BE2C (cell line): Measurements from ENCODE around the gene LTBP1.

Source experiments
- DNase-seq: peaks from one replicate; pipeline ENCODE4 v3.0.0-alpha.2; 2020
- H3K27me3 ChIP-seq: fragments of 250-450 bp; sonication (Bioruptor Pico); 2 replicates; pipeline ENCODE4 v1.5.1; 2020; ENCODE audit warnings: mild to moderate bottlenecking
- H3K36me3 ChIP-seq: fragments of 250-450 bp; sonication (Bioruptor Pico); 2 replicates; pipeline ENCODE4 v1.5.1; 2020; ENCODE audit warnings: mild to moderate bottlenecking
- H3K4me1 ChIP-seq: fragments of 250-450 bp; sonication (Bioruptor Pico); 2 replicates; pipeline ENCODE4 v1.5.1; 2020
- H3K4me3 ChIP-seq: 2 replicates; pipeline ENCODE4 v1.5.1; 2011; ENCODE audit warnings: low read depth, low read length
- H3K9me3 ChIP-seq: fragments of 250-450 bp; sonication (Bioruptor Pico); 2 replicates; pipeline ENCODE4 v1.5.1; 2020
- CTCF ChIP-seq: IDR thresholded peaks from 2 replicates; pipeline ENCODE4 v1.5.1; 2012; ENCODE audit warnings: mild to moderate bottlenecking, low read depth, low read length

LTBP1 gene

GRCh38 chr2:33272001-33272400 lies 325.2 kb downstream of the LTBP1 start:
- H3K4me1 ChIP-seq: no peaks in the 10 kb centered on the region
- DNase-seq: no peak
- no peaks in the 10 kb centered on the region for H3K9me3 ChIP-seq
- TF ChIP-seq CTCF: no peak
- H3K27me3 ChIP-seq: peaks cover 3% of the 10 kb centered on the region; the same call in 1 of the 2 replicates
- H3K4me3 ChIP-seq: no peak overlapping the region
- H3K36me3 ChIP-seq: no peaks in the 10 kb centered on the region

- TF ChIP-seq CTCF: no peak
- Histone ChIP-seq H3K36me3 (no peaks in the 10 kb centered on the region), H3K4me3 (no peak overlapping the region), H3K27me3 (peaks cover 3% of the 10 kb centered on the region; the same call in 1 of the 2 replicates), H3K9me3 (no peaks in the 10 kb centered on the region), H3K4me1 (no peaks in the 10 kb centered on the region)
- DNase-seq: no peak
Measured at GRCh38 chr2:33273479-33273878, 326.7 kb downstream of the LTBP1 start.

- H3K4me1 ChIP-seq: no peaks in the 10 kb centered on the region
- DNase-seq: no peak
- H3K27me3 ChIP-seq: peaks cover 3% of the 10 kb centered on the region; the same call in 1 of the 2 replicates
- no peak overlapping the region for H3K4me3 ChIP-seq
- TF ChIP-seq CTCF: no peak
- H3K36me3 ChIP-seq: no peaks in the 10 kb centered on the region
- H3K9me3 ChIP-seq: no peaks in the 10 kb centered on the region
Measured at GRCh38 chr2:33274524-33274923, 327.8 kb downstream of the LTBP1 start.

GRCh38 chr2:33275689-33276444 lies 329.1 kb downstream of the LTBP1 start:
- no peak for TF ChIP-seq CTCF
- H3K27me3 ChIP-seq: peaks cover 3% of the 10 kb centered on the region; the same call in 1 of the 2 replicates
- H3K4me1 ChIP-seq: no peaks in the 10 kb centered on the region
- no peak overlapping the region for H3K4me3 ChIP-seq
- no peaks in the 10 kb centered on the region for H3K36me3 ChIP-seq
- DNase-seq: no peak
- H3K9me3 ChIP-seq: no peaks in the 10 kb centered on the region

GRCh38 chr2:33277002-33277426 lies 330.3 kb downstream of the LTBP1 start:
- no peak for TF ChIP-seq CTCF
- H3K4me1 ChIP-seq: no peaks in the 10 kb centered on the region
- no peaks in the 10 kb centered on the region for H3K9me3 ChIP-seq
- 0 out of 2 replicates have a peak, but pooled peaks cover 3% of the 10 kb centered on the region for H3K27me3 ChIP-seq
- no peak overlapping the region for H3K4me3 ChIP-seq
- H3K36me3 ChIP-seq: no peaks in the 10 kb centered on the region
- no peak for DNase-seq

- DNase-seq: no peak
- no peaks in the 10 kb centered on the region for H3K4me1 ChIP-seq
- 0 out of 2 replicates have a peak, but pooled peaks cover 3% of the 10 kb centered on the region for H3K27me3 ChIP-seq
- no peaks in the 10 kb centered on the region for H3K36me3 ChIP-seq
- no peak for TF ChIP-seq CTCF
- H3K9me3 ChIP-seq: no peaks in the 10 kb centered on the region
- H3K4me3 ChIP-seq: no peak overlapping the region
Measured at GRCh38 chr2:33278245-33278943, 331.6 kb downstream of the LTBP1 start.
